BLaER1 treated with 17β-estradiol and CSF1 and Interleukin-3, amounts not matched to agents 10 nM and 100 nM (cell line): ENCODE results near the gene ARID4A.
"Not testable (repeated sequence)": the region's sequence is repeated elsewhere in the genome, so short reads cannot be mapped to it uniquely, and the experiment has no call there.

Experiments
- H3K27ac ChIP-seq, 11 experiments: shearing (Covaris generic); formaldehyde crosslinking; 2 replicates each; pipeline ENCODE4 v1.8.1; 2022
- H3K27me3 ChIP-seq, 11 experiments: shearing (Covaris generic); formaldehyde crosslinking; 2 replicates each; pipeline ENCODE4 v1.8.1; 2022
- H3K36me3 ChIP-seq, 11 experiments: shearing (Covaris generic); formaldehyde crosslinking; 2 replicates each; pipeline ENCODE4 v1.8.1; 2022
- H3K4me1 ChIP-seq, 10 experiments: shearing (Covaris generic); formaldehyde crosslinking; 2 replicates each; pipeline ENCODE4 v1.8.1; 2022
- H3K4me2 ChIP-seq, 11 experiments: shearing (Covaris generic); formaldehyde crosslinking; 2 replicates each; pipeline ENCODE4 v1.8.1; 2022
- H3K4me3 ChIP-seq, 10 experiments: shearing (Covaris generic); formaldehyde crosslinking; 2 replicates each; pipeline ENCODE4 v1.8.1; 2022
- H3K9ac ChIP-seq, 11 experiments: shearing (Covaris generic); formaldehyde crosslinking; 2 replicates each; pipeline ENCODE4 v1.8.1; 2022
- H3K9me3 ChIP-seq, 11 experiments: shearing (Covaris generic); formaldehyde crosslinking; replicated peaks in 1 of 11; 2 replicates each; pipeline ENCODE4 v1.8.1; 2022
- H4K20me1 ChIP-seq, 11 experiments: shearing (Covaris generic); formaldehyde crosslinking; 2 replicates each; pipeline ENCODE4 v1.8.1; 2022
- Cebpa-rat ChIP-seq, 11 experiments: shearing (Covaris generic); IDR thresholded peaks; 2 replicates each; pipeline ENCODE4 v1.8.1; 2022

ARID4A gene

GRCh38 chr14:58397156-58397555 is 98.8 kb downstream of the ARID4A start:
- TF ChIP-seq Cebpa-rat (IDR thresholded peaks at IDR 0.05) = no peak
- H3K27ac ChIP-seq = no peak overlapping the region
- no peak overlapping the region for H3K9ac ChIP-seq
- peaks cover 5 to 15% (median 12%) of the 10 kb centered on the region in 10 experiments; a peak in 18 of 20 replicates for H3K4me1 ChIP-seq
- H4K20me1 ChIP-seq = no peaks in the 10 kb centered on the region
- peaks cover 12 to 21% (median 19%) of the 10 kb centered on the region in 11 experiments for H3K27me3 ChIP-seq
- H3K9me3 ChIP-seq = no peaks in the 10 kb centered on the region
- no peak overlapping the region for H3K4me3 ChIP-seq
- peaks cover 0 to 12% (median 0%) of the 10 kb centered on the region in 11 experiments; a peak in 2 of 22 replicates for H3K36me3 ChIP-seq
- H3K4me2 ChIP-seq = no peak overlapping the region

GRCh38 chr14:58398495-58398894 is 100.1 kb downstream of the ARID4A start:
- Histone ChIP-seq H4K20me1 (no peaks in the 10 kb centered on the region), H3K9ac (no peak overlapping the region), H3K4me3 (no peak overlapping the region), H3K36me3 (peaks cover 0 to 20% (median 4%) of the 10 kb centered on the region in 11 experiments; a peak in 7 of 22 replicates), H3K9me3 (no peaks in the 10 kb centered on the region), H3K27me3 (peaks cover 12 to 21% (median 19%) of the 10 kb centered on the region in 11 experiments), H3K4me2 (no peak overlapping the region), H3K4me1 (peaks cover 5 to 15% (median 12%) of the 10 kb centered on the region in 10 experiments; a peak in 18 of 20 replicates), H3K27ac (no peak overlapping the region)
- TF ChIP-seq Cebpa-rat (IDR thresholded peaks at IDR 0.05) = no peak

GRCh38 chr14:58398895-58399294 is 100.5 kb downstream of the ARID4A start:
- H3K9me3 ChIP-seq = no peaks in the 10 kb centered on the region
- H3K4me2 ChIP-seq = no peak overlapping the region
- H3K36me3 ChIP-seq = peaks cover 0 to 20% (median 4%) of the 10 kb centered on the region in 11 experiments; a peak in 7 of 22 replicates
- no peak overlapping the region for H3K4me3 ChIP-seq
- H3K27ac ChIP-seq = no peak overlapping the region
- H3K9ac ChIP-seq = no peak overlapping the region
- TF ChIP-seq Cebpa-rat (IDR thresholded peaks at IDR 0.05) = peak in 4 of 11 experiments; percentile 10 to 60 (median 41); a peak in 4 of 22 replicates
- no peaks in the 10 kb centered on the region for H4K20me1 ChIP-seq
- peaks cover 12 to 21% (median 19%) of the 10 kb centered on the region in 11 experiments for H3K27me3 ChIP-seq
- peaks cover 5 to 15% (median 12%) of the 10 kb centered on the region in 10 experiments; a peak in 18 of 20 replicates for H3K4me1 ChIP-seq

GRCh38 chr14:58401587-58401986 is 103.2 kb downstream of the ARID4A start:
- Histone ChIP-seq H3K4me3 (no peak overlapping the region), H3K27me3 (peaks cover under 1 to 7% (median 4%) of the 10 kb centered on the region in 11 experiments; a peak in 18 of 22 replicates), H3K27ac (no peak overlapping the region), H3K36me3 (peaks cover 0 to 25% (median 14%) of the 10 kb centered on the region in 11 experiments; a peak in 11 of 22 replicates), H3K4me2 (no peak overlapping the region), H4K20me1 (no peaks in the 10 kb centered on the region), H3K4me1 (peaks cover 0 to 2% (median under 1%) of the 10 kb centered on the region in 10 experiments; a peak in 7 of 20 replicates), H3K9ac (no peak overlapping the region), H3K9me3 (no peaks in the 10 kb centered on the region)
- TF ChIP-seq Cebpa-rat (IDR thresholded peaks at IDR 0.05) = no peak

GRCh38 chr14:58408681-58409215 is 110.4 kb downstream of the ARID4A start:
- no peak overlapping the region for H3K4me3 ChIP-seq
- H3K27me3 ChIP-seq = no peaks in the 10 kb centered on the region
- no peak overlapping the region for H3K4me2 ChIP-seq
- no peaks in the 10 kb centered on the region for H3K4me1 ChIP-seq
- peaks cover 0 to 9% (median 0%) of the 10 kb centered on the region in 11 experiments; a peak in 3 of 22 replicates for H4K20me1 ChIP-seq
- no peak overlapping the region for H3K27ac ChIP-seq
- no peak for TF ChIP-seq Cebpa-rat (IDR thresholded peaks at IDR 0.05)
- no peaks in the 10 kb centered on the region for H3K9me3 ChIP-seq
- peaks cover 59 to 86% (median 70%) of the 10 kb centered on the region in 11 experiments for H3K36me3 ChIP-seq
- no peak overlapping the region for H3K9ac ChIP-seq

GRCh38 chr14:58414845-58415244 is 116.5 kb downstream of the ARID4A start:
- H3K36me3 ChIP-seq = peaks cover 75 to 98% (median 94%) of the 10 kb centered on the region in 11 experiments
- H3K27ac ChIP-seq = no peak overlapping the region
- H3K4me3 ChIP-seq = no peak overlapping the region
- TF ChIP-seq Cebpa-rat (IDR thresholded peaks at IDR 0.05) = no peak
- H4K20me1 ChIP-seq = peaks cover 0 to 46% (median 9%) of the 10 kb centered on the region in 11 experiments; a peak in 9 of 22 replicates
- peaks cover 0 to 9% (median 0%) of the 10 kb centered on the region in 10 experiments; a peak in 2 of 20 replicates for H3K4me1 ChIP-seq
- H3K9ac ChIP-seq = no peak overlapping the region
- no peaks in the 10 kb centered on the region for H3K27me3 ChIP-seq
- no peak overlapping the region for H3K4me2 ChIP-seq
- H3K9me3 ChIP-seq = peaks cover 5 to 11% (median 8%) of the 10 kb centered on the region in 11 experiments; a peak in 18 of 22 replicates

GRCh38 chr14:58415636-58416547 is 117.5 kb downstream of the ARID4A start:
- peaks cover 0 to 53% (median 10%) of the 10 kb centered on the region in 11 experiments; a peak in 9 of 22 replicates for H4K20me1 ChIP-seq
- peaks cover 74 to 98% (median 94%) of the 10 kb centered on the region in 11 experiments for H3K36me3 ChIP-seq
- H3K27ac ChIP-seq = no peak overlapping the region
- no peak overlapping the region for H3K9ac ChIP-seq
- H3K9me3 ChIP-seq = peaks cover 5 to 11% (median 8%) of the 10 kb centered on the region in 11 experiments; a peak in 18 of 22 replicates
- H3K4me1 ChIP-seq = peaks cover 0 to 9% (median 0%) of the 10 kb centered on the region in 10 experiments; a peak in 2 of 20 replicates
- no peak overlapping the region for H3K4me3 ChIP-seq
- no peak for TF ChIP-seq Cebpa-rat (IDR thresholded peaks at IDR 0.05)
- H3K4me2 ChIP-seq = no peak overlapping the region
- H3K27me3 ChIP-seq = no peaks in the 10 kb centered on the region

GRCh38 chr14:58416934-58417333 is 118.6 kb downstream of the ARID4A start:
- H3K27ac ChIP-seq, H3K4me1 ChIP-seq, H3K4me2 ChIP-seq, H3K27me3 ChIP-seq, H3K4me3 ChIP-seq, H3K9ac ChIP-seq: not testable (repeated sequence)
- peaks cover 74 to 98% (median 94%) of the 10 kb centered on the region in 11 experiments for H3K36me3 ChIP-seq
- peaks cover 5 to 11% (median 8%) of the 10 kb centered on the region in 11 experiments; a peak in 18 of 22 replicates for H3K9me3 ChIP-seq
- peaks cover 0 to 56% (median 10%) of the 10 kb centered on the region in 11 experiments; a peak in 9 of 22 replicates for H4K20me1 ChIP-seq
